Stimulated activated CD4-positive, alpha-beta T cell treated with anti-CD3 and anti-CD28 coated beads, Interleukin-2, amount 100 ng/mL, for 24 hours (primary cell): Measurements from ENCODE around the gene BDH1.
A peak's percentile ranks its signal among the peaks of the same experiment; 100 is the strongest.
"Not testable (repeated sequence)": the region's sequence is repeated elsewhere in the genome, so short reads cannot be mapped to it uniquely, and the experiment has no call there.

Source experiments
- DNase-seq, 2 donors: peaks; one replicate each; pipeline ENCODE4 v3.0.0-alpha.2; 2020

The BDH1 gene

GRCh38 chr3:197555281-197556261 is at the start of gene BDH1:
BDH1 (minus strand) TSS chr3:197555968; CDS start chr3:197546443, 9,525 bp downstream.
- peak; percentile 74 to 80 for DNase-seq

GRCh38 chr3:197603317-197603933 is 47.7 kb upstream of the BDH1 start:
- no peak for DNase-seq

- not testable (repeated sequence) for DNase-seq
Measured at GRCh38 chr3:197602351-197602750, 46.6 kb upstream of the BDH1 start.

- not testable (repeated sequence) for DNase-seq
Measured at GRCh38 chr3:197601566-197601840, 45.7 kb upstream of the BDH1 start.

- no peak for DNase-seq
Measured at GRCh38 chr3:197600796-197601565, 45.2 kb upstream of the BDH1 start.

GRCh38 chr3:197599089-197599765 is 43.5 kb upstream of the BDH1 start:
- DNase-seq = peak; percentile 76 to 78

GRCh38 chr3:197598404-197598980 is 42.7 kb upstream of the BDH1 start:
- DNase-seq = no peak

- DNase-seq = no peak
Measured at GRCh38 chr3:197597335-197597734, 41.6 kb upstream of the BDH1 start.

- DNase-seq = no peak
Measured at GRCh38 chr3:197595470-197596185, 39.9 kb upstream of the BDH1 start.

- no peak for DNase-seq
Measured at GRCh38 chr3:197593046-197593380, 37.2 kb upstream of the BDH1 start.

- peak; percentile 27 to 38 for DNase-seq
Measured at GRCh38 chr3:197592361-197593045, 36.7 kb upstream of the BDH1 start.

- DNase-seq = no peak
Measured at GRCh38 chr3:197591816-197592215, 36.0 kb upstream of the BDH1 start.

- DNase-seq = no peak
Measured at GRCh38 chr3:197590313-197590962, 34.7 kb upstream of the BDH1 start.

GRCh38 chr3:197589545-197589944 is 33.8 kb upstream of the BDH1 start:
- no peak for DNase-seq

GRCh38 chr3:197586768-197587167 is 31.0 kb upstream of the BDH1 start:
- not testable (repeated sequence) for DNase-seq

- no peak for DNase-seq
Measured at GRCh38 chr3:197586181-197586580, 30.4 kb upstream of the BDH1 start.

- no peak for DNase-seq
Measured at GRCh38 chr3:197584733-197585132, 29.0 kb upstream of the BDH1 start.

GRCh38 chr3:197583371-197583770 is 27.6 kb upstream of the BDH1 start:
- no peak for DNase-seq

- no peak for DNase-seq
Measured at GRCh38 chr3:197580253-197580691, 24.5 kb upstream of the BDH1 start.

GRCh38 chr3:197578376-197578775 is 22.6 kb upstream of the BDH1 start:
- DNase-seq = no peak
